BJ (cell line): ENCODE data around the gene NEFH. TPM values are rescaled to one million over a fixed set of nuclear protein-coding genes. Genes with fewer than 3 reads are reported as not detected.

Experiments used
- CTCF ChIA-PET: fragments of 350-600 bp; formaldehyde crosslinking; extraction: SDS; loops from one replicate; lab custom pipeline; 2021; ENCODE audit warnings: antibody characterized with exemption, inconsistent platforms; lab: Yijun Ruan, JAX
- POLR2A ChIA-PET: fragments of 300-600 bp; sonication (Branson Sonifier 250); formaldehyde crosslinking; extraction: SDS; loops from one replicate; lab custom pipeline; 2021; ENCODE audit warnings: antibody characterized with exemption; lab: Charles Lee
- DNase-seq: peaks from one replicate; pipeline ENCODE4 v3.0.0-alpha.2; 2011; ENCODE audit warnings: low read depth
- H3K27me3 ChIP-seq: 2 replicates; pipeline ENCODE4 v1.6.0; 2011; ENCODE audit warnings: low read length; ENCODE audit not compliant: control insufficient read depth, insufficient read depth
- H3K36me3 ChIP-seq: 2 replicates; pipeline ENCODE4 v1.5.1; 2011; ENCODE audit warnings: low read length; ENCODE audit not compliant: control insufficient read depth, insufficient read depth
- H3K4me3 ChIP-seq: 2 replicates; pipeline ENCODE4 v1.5.1; 2011; ENCODE audit warnings: low read depth, mild to moderate bottlenecking, control low read depth, low read length
- CTCF ChIP-seq: IDR thresholded peaks from 2 replicates; pipeline ENCODE4 v1.5.1; 2011; ENCODE audit warnings: low read depth, mild to moderate bottlenecking, control low read depth, inconsistent platforms, low read length, moderate library complexity; ENCODE audit not compliant: insufficient read depth
- polyA plus RNA-seq: library from polyadenylated mRNA; depleted of rRNA; stranded (reverse); fragments of >200 nt; gene quantifications from 2 replicates; pipeline ENCODE4 v1.2.3, GENCODE V29; 2011

The NEFH gene
- polyA plus RNA-seq, 1 experiment = 1.2 TPM

DNA sequence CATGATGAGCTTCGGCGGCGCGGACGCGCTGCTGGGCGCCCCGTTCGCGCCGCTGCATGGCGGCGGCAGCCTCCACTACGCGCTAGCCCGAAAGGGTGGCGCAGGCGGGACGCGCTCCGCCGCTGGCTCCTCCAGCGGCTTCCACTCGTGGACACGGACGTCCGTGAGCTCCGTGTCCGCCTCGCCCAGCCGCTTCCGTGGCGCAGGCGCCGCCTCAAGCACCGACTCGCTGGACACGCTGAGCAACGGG, 169 bp downstream of the NEFH start:
- ChIA-PET POLR2A (no interaction called here), CTCF (no interaction called here)
- DNase-seq = no peak
- Histone ChIP-seq H3K27me3 (peaks cover 42% of the 10 kb centered on the region), H3K36me3 (no peaks in the 10 kb centered on the region), H3K4me3 (peak overlapping the region; percentile 18)
- no peak for TF ChIP-seq CTCF

DNA sequence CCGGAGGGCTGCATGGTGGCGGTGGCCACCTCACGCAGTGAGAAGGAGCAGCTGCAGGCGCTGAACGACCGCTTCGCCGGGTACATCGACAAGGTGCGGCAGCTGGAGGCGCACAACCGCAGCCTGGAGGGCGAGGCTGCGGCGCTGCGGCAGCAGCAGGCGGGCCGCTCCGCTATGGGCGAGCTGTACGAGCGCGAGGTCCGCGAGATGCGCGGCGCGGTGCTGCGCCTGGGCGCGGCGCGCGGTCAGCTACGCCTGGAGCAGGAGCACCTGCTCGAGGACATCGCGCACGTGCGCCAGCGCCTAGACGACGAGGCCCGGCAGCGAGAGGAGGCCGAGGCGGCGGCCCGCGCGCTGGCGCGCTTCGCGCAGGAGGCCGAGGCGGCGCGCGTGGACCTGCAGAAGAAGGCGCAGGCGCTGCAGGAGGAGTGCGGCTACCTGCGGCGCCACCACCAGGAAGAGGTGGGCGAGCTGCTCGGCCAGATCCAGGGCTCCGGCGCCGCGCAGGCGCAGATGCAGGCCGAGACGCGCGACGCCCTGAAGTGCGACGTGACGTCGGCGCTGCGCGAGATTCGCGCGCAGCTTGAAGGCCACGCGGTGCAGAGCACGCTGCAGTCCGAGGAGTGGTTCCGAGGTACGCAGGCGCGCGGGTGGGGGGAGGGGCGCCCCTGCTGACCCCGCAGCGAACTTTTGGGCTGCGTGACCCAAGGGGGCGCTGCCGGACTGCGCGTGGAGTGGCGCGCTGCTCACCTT, 670 bp downstream of the NEFH start:
- ChIA-PET POLR2A (no interaction called here), CTCF (interaction anchor here (0.8 kb wide), 1 partner anchor 12 kb away, joined by 3 read pairs; no protein-coding TSS in a partner anchor)
- TF ChIP-seq CTCF = no peak
- Histone ChIP-seq H3K27me3 (peaks cover 42% of the 10 kb centered on the region), H3K36me3 (no peaks in the 10 kb centered on the region), H3K4me3 (peak overlapping the region; percentile 18)
- DNase-seq = no peak

DNA sequence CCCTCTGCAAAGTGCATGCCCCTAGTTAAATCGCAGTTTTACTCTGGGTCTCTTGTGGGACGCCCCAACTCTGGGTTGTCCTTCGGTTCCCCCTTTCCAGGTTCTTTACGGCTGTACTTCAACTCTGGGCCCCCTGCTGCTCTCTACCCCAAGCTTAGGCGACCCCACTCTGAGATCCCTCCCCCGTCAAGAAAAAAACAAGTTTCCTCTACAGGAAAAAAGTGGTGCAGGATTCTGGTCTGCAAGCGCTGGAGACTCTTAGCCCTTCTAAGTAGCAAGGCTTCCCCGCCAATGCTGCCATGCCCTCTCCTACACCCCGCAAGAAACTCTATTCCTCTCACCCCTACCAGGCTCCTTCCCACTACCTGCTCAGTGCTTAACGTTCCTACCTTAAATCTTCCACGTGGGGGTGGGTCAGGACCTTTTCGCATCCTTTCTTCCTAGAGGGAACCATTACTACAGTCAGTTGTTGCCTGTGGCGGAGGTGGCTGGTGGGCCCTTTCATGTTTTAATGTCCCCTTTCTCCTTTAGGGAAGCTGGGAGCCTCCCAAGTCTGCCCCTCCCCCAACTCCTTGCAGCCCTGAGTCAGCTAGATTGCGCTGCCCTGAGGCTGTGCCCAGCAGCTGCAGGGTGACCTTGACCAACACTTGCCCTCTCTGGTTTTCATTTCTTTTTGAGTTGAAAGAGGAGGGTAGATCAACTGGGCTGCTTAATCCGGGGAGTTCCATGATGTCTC, 1.4 kb downstream of the NEFH start:
- CTCF ChIA-PET = interaction anchor here (0.8 to 1.1 kb wide), 2 partner anchors 12 to 13 kb away, joined by 3 read pairs; no protein-coding TSS in a partner anchor
- no peak for TF ChIP-seq CTCF
- POLR2A ChIA-PET = no interaction called here
- H3K36me3 ChIP-seq = no peaks in the 10 kb centered on the region
- peak overlapping the region; percentile 18 for H3K4me3 ChIP-seq
- DNase-seq = no peak
- H3K27me3 ChIP-seq = peaks cover 39% of the 10 kb centered on the region

DNA sequence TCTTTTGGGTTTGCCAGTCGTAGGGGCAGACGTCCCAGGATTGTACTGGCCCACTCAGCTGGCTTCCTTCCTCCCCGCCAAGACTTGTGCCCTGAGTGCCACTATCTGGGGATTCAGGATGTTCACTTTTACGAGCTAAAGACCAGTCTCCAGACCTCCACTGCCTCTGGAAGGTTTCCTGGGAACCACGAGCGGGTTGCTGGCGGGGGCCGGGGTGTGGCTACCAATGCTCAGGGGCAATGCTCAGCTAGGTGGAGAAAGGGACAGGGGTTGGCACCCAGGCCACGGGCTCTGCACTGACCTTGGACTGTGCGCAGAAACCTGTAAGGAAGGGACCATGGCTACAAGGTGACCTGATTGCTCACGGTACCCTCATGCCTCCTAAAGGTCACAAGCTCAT, 2.2 kb downstream of the NEFH start:
- POLR2A ChIA-PET = interaction anchor here (0.5 kb wide), 1 partner anchor 1309 kb away, joined by 12 read pairs; no protein-coding TSS in a partner anchor
- TF ChIP-seq CTCF = no peak
- Histone ChIP-seq H3K27me3 (peaks cover 37% of the 10 kb centered on the region), H3K4me3 (no peak overlapping the region), H3K36me3 (no peaks in the 10 kb centered on the region)
- CTCF ChIA-PET = interaction anchor here (1.1 kb wide), 1 partner anchor 12 kb away, joined by 3 read pairs; no protein-coding TSS in a partner anchor
- no peak for DNase-seq

DNA sequence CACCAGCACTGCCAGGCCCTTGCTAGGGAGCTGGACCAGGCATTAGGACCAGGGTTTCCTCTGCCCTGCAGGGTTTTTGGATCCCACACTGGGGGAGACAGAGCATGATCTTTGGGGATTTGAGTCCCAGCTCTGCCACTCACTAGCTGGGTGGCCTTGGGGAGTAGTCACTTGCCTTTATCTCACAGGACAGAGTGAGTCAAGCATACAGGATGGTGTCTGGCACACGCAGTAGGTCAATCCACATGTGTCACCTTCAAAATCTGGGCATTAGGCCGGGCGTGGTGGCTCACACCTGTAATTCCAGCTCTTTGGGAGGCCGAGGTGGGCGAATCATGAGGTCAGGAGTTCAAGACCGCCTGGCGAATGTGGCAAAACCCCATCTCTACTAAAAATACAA, 2.7 kb downstream of the NEFH start:
- POLR2A ChIA-PET = interaction anchor here (0.5 kb wide), 1 partner anchor 1309 kb away, joined by 12 read pairs; no protein-coding TSS in a partner anchor
- no peak overlapping the region for H3K4me3 ChIP-seq
- CTCF ChIA-PET = interaction anchor here (1.1 kb wide), 1 partner anchor 12 kb away, joined by 3 read pairs; no protein-coding TSS in a partner anchor
- DNase-seq = no peak
- H3K27me3 ChIP-seq = peaks cover 35% of the 10 kb centered on the region
- no peaks in the 10 kb centered on the region for H3K36me3 ChIP-seq
- no peak for TF ChIP-seq CTCF
